HG03159 (cell line): Measurements from ENCODE around the gene SLC7A6.

ENCODE experiments used
- ATAC-seq: cut with Tn5 transposase; IDR thresholded peaks from one replicate; pipeline ENCODE4 v1.9.1; 2021; ENCODE audit warnings: mild to moderate bottlenecking, moderate library complexity; ENCODE audit not compliant: unreplicated experiment

SLC7A6 gene

GRCh38 chr16:68338326-68339119 lies 74.2 kb downstream of the SLC7A6 start:
- no peak for ATAC-seq

GRCh38 chr16:68339214-68339613 lies 74.9 kb downstream of the SLC7A6 start:
- ATAC-seq, result no peak

GRCh38 chr16:68342620-68343019 lies 78.3 kb downstream of the SLC7A6 start:
- ATAC-seq, result no peak

GRCh38 chr16:68343137-68343536 lies 78.8 kb downstream of the SLC7A6 start:
- ATAC-seq, result no peak

GRCh38 chr16:68344252-68344651 lies 79.9 kb downstream of the SLC7A6 start:
- no peak for ATAC-seq

GRCh38 chr16:68345351-68345810 lies 81.1 kb downstream of the SLC7A6 start:
- no peak for ATAC-seq

- no peak for ATAC-seq
These were observed 81.8 kb downstream of the SLC7A6 start for GRCh38 chr16:68345958-68346635.

GRCh38 chr16:68346892-68347480 lies 82.7 kb downstream of the SLC7A6 start:
- ATAC-seq, result no peak

GRCh38 chr16:68347605-68348004 lies 83.3 kb downstream of the SLC7A6 start:
- ATAC-seq, result no peak

GRCh38 chr16:68348639-68349445 lies 84.5 kb downstream of the SLC7A6 start:
- ATAC-seq, result no peak

GRCh38 chr16:68349838-68350410 lies 85.6 kb downstream of the SLC7A6 start:
- no peak for ATAC-seq

- ATAC-seq, result no peak
These were observed 86.6 kb downstream of the SLC7A6 start for GRCh38 chr16:68350813-68351350.
